OCI-LY7 (cell line): ENCODE results near the gene CLRN3. TPM values are rescaled to one million over a fixed set of nuclear protein-coding genes. Genes with fewer than 3 reads are reported as not detected.

Experiments
- BruUV-seq: library from RNA; stranded (reverse); fragments of 400-500 nt; replicated peaks from 2 replicates; lab custom pipeline; 2021; lab: Mats Ljungman, UMichigan
- CTCF ChIA-PET: fragments of 300-600 bp; sonication (Branson Sonifier 250); formaldehyde crosslinking; loops from one replicate; lab custom pipeline; 2022; ENCODE audit warnings: antibody characterized with exemption; ENCODE audit not compliant: unreplicated experiment; lab: Charles Lee
- POLR2A ChIA-PET: fragments of 300-600 bp; sonication (Branson Sonifier 250); formaldehyde crosslinking; loops from one replicate; lab custom pipeline; 2022; ENCODE audit warnings: antibody characterized with exemption; lab: Charles Lee
- DNase-seq: peaks from one replicate; pipeline ENCODE4 v3.0.0-alpha.2; 2015; ENCODE audit warnings: low spot score
- H2AFZ ChIP-seq: fragments of 200-600 bp; sonication (generic), shearing (Covaris generic); 2 replicates; pipeline ENCODE4 v1.6.1; 2014; ENCODE audit warnings: mild to moderate bottlenecking, antibody characterized with exemption, low read length, moderate library complexity
- H3K27ac ChIP-seq: fragments of 200-600 bp; sonication (generic); 2 replicates; pipeline ENCODE4 v1.5.1; 2014; ENCODE audit warnings: mixed run types, low read depth, mild to moderate bottlenecking, moderate library complexity, low read length, inconsistent platforms; ENCODE audit not compliant: poor library complexity, severe bottlenecking
- H3K36me3 ChIP-seq: fragments of 200-600 bp; sonication (generic); 2 replicates; pipeline ENCODE4 v1.6.1; 2014; ENCODE audit warnings: mild to moderate bottlenecking, antibody characterized with exemption, low read length, moderate library complexity, mixed read lengths; ENCODE audit not compliant: insufficient read depth
- H3K4me1 ChIP-seq: fragments of 200-600 bp; sonication (generic); 2 replicates; pipeline ENCODE4 v1.5.1; 2014; ENCODE audit warnings: mild to moderate bottlenecking, low read length; ENCODE audit not compliant: insufficient read depth, poor library complexity, severe bottlenecking
- H3K4me2 ChIP-seq: fragments of 200-600 bp; sonication (generic); 2 replicates; pipeline ENCODE4 v1.6.1; 2014; ENCODE audit warnings: mild to moderate bottlenecking, low read length
- H3K4me3 ChIP-seq: fragments of 200-600 bp; sonication (generic); 2 replicates; pipeline ENCODE4 v1.5.1; 2014; ENCODE audit warnings: mild to moderate bottlenecking, low read depth, low read length; ENCODE audit not compliant: poor library complexity, severe bottlenecking
- H3K79me2 ChIP-seq: fragments of 200-600 bp; sonication (generic); 2 replicates; pipeline ENCODE4 v1.6.1; 2016; ENCODE audit warnings: low read depth, mild to moderate bottlenecking, low read length, moderate library complexity, mixed read lengths; ENCODE audit not compliant: insufficient read depth
- H3K9me2 ChIP-seq: fragments of 200-600 bp; sonication (generic); 2 replicates; pipeline ENCODE4 v1.6.1; 2016; ENCODE audit warnings: mild to moderate bottlenecking, low read length, mixed read lengths; ENCODE audit not compliant: insufficient read depth
- H3K9me3 ChIP-seq: fragments of 200-600 bp; sonication (generic); 2 replicates; pipeline ENCODE4 v1.6.1; 2014; ENCODE audit warnings: mild to moderate bottlenecking, mixed run types, low read length, mixed read lengths
- H4K20me1 ChIP-seq: fragments of 200-600 bp; sonication (generic); 2 replicates; pipeline ENCODE4 v1.6.1; 2014; ENCODE audit warnings: mild to moderate bottlenecking, antibody characterized with exemption, low read length, moderate library complexity, mixed read lengths; ENCODE audit not compliant: insufficient read depth
- CTCF ChIP-seq: fragments of 200-600 bp; sonication (generic); conservative IDR thresholded peaks from 2 replicates; pipeline ENCODE4 v1.5.1; 2014; ENCODE audit warnings: mild to moderate bottlenecking, antibody characterized with exemption, low read length, moderate library complexity, mixed read lengths
- EZH2phosphoT487 ChIP-seq: fragments of 200-600 bp; sonication (generic); IDR thresholded peaks from 2 replicates; pipeline ENCODE4 v1.6.1; 2018; ENCODE audit warnings: low read depth, borderline replicate concordance, mild to moderate bottlenecking, mixed run types, antibody characterized with exemption, low read length, moderate library complexity, mixed read lengths
- intact Hi-C: fragments of 100-400 bp; cut with micrococcal nuclease; formaldehyde crosslinking; loops from one replicate; pipeline ENCODE4 v1.10.0; 2022; ENCODE audit not compliant: unreplicated experiment
- total RNA-seq, 2 experiments: library from RNA; depleted of rRNA in 1 of 2; stranded (reverse); fragments of >200 nt in 1 of 2; shearing (Covaris generic) in 1 of 2; gene quantifications; 2 replicates each; pipeline ENCODE4 v1.2.3, GENCODE V29; 2014 to 2022

CLRN3 gene
- total RNA-seq, 2 experiments from 2014 or later: not detected

GRCh38 chr10:127888521-127889312 is 4.0 kb downstream of the CLRN3 start:
- Histone ChIP-seq H3K36me3 (no peaks in the 10 kb centered on the region), H2AFZ (no peak overlapping the region), H3K4me2 (no peak overlapping the region), H3K27ac (no peak overlapping the region), H3K9me3 (no peaks in the 10 kb centered on the region), H3K9me2 (no peaks in the 10 kb centered on the region), H3K79me2 (no peaks in the 10 kb centered on the region), H4K20me1 (no peaks in the 10 kb centered on the region), H3K4me3 (no peak overlapping the region), H3K4me1 (no peaks in the 10 kb centered on the region)
- TF ChIP-seq CTCF: no peak
- no peak for TF ChIP-seq EZH2phosphoT487
- BruUV-seq: no TSS peak
- ChIA-PET POLR2A (no interaction called here), CTCF (no interaction called here)
- intact Hi-C loops: no loop called here
- DNase-seq: no peak

GRCh38 chr10:127887541-127888415 is 5.0 kb downstream of the CLRN3 start:
- H3K4me1 ChIP-seq: no peaks in the 10 kb centered on the region
- H4K20me1 ChIP-seq: no peaks in the 10 kb centered on the region
- H3K27ac ChIP-seq: no peak overlapping the region
- no peaks in the 10 kb centered on the region for H3K79me2 ChIP-seq
- H3K9me3 ChIP-seq: no peaks in the 10 kb centered on the region
- TF ChIP-seq CTCF: no peak
- ChIA-PET POLR2A (interaction anchor here (0.6 kb wide), 1 partner anchor 531 kb away, joined by 4 read pairs; no protein-coding TSS in a partner anchor), CTCF (no interaction called here)
- DNase-seq: no peak
- H2AFZ ChIP-seq: no peak overlapping the region
- intact Hi-C loops: no loop called here
- H3K4me3 ChIP-seq: no peak overlapping the region
- H3K4me2 ChIP-seq: no peak overlapping the region
- no peaks in the 10 kb centered on the region for H3K9me2 ChIP-seq
- no peaks in the 10 kb centered on the region for H3K36me3 ChIP-seq
- no TSS peak for BruUV-seq
